Muscle of arm (tissue), 12 donors: ENCODE results near the gene GBX1. TPM values are rescaled to one million over a fixed set of nuclear protein-coding genes. Genes with fewer than 3 reads are reported as not detected.

Experiments
- DNase-seq: peaks from one replicate; pipeline ENCODE4 v3.0.0-alpha.2; 2013
- polyA plus RNA-seq, 12 donors: library from polyadenylated mRNA; unstranded; fragments of 120-200 nt; gene quantifications; one replicate each; pipeline ENCODE4 v1.2.1, GENCODE V29; 2013; ENCODE audit not compliant: insufficient read length in 12 of 12

Gene GBX1
- polyA plus RNA-seq, 12 donors = 0.30 to 4.1 (median 1.5) TPM; not detected in 2

- no peak for DNase-seq
Measured at GRCh38 chr7:151173386-151174245, 6.1 kb upstream of the GBX1 start.

DNA sequence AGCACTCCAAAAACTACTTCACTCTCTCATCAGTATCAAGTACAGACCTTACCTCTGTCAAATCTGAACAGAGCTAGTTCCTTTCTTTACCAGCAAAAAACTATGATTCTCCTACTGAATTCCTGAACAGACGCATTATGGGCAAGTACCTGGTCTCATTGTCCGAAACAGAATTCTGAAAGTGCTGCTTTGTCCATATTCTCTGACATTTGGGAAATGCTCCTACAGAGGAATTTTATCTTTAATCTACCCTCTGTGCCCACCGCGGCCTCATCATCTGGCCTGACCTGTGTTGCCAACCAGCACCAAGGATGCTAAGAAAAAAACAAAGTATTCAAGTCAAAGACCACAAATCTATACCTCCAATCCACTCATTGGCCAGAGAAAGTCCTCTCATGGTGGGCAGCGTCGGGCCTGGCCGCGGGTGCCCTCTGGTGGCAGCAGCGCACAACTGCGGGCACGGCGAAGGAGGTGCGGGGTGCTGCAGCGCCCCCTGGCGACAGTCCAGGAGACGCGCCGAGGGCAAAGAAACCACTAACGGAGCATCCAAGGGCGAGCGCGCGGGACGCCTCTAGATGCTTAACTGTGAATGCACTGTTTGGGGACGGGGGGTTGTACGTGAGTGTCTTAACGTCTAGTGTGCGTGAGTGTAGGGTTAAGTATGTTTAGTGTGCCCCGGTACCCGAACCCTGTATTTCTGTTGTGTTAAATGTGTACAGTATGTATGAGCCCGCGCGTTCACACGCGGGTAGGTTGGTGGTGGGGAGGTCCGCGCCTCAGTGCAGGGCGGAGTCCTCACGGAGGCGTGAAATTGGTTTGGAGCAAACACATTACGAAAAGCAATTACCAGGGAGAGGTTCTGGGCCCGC is 5.0 kb upstream of the GBX1 start:
- peak; percentile 74 for DNase-seq

- no peak for DNase-seq
Measured at GRCh38 chr7:151168787-151169162, 1.3 kb upstream of the GBX1 start.

DNA sequence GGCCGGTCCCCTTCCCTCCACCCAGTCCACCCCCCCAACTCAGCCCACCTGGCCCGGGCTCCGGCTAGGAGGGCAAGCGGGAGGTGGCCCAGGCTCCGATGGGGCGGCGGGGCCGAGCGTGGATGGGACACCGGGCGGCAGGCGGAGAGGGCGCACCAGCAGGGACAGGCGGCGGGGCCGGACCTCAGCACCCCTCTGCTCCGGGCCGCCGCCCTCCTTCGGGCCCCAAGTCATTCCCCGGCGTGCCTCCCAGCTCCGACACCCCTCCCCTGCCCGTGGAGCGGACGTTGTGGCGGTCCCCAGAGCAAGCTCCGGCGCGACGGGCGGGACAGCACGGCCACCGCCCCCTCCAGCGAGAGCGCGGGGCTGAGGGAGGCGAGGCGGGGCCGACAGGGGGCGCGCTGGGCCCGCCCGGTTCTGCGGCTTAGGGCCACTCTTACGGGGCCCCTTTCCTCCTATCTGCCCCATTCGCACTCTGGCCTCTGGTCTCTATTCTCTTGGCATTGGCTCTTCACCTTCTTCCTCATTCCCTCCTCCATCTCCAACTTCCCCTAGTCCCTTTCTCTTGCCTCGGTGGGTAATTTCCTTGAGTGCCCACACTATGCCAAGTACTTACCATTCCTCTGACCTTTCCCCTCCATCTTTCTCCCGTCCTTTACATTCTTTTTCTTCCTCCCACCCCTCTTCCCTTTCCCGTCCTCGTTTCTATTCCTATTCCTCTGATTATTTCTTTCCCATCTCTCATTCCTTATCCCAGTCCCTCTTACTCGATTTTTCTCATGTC is 701 bp upstream of the GBX1 start:
- DNase-seq = no peak

DNA sequence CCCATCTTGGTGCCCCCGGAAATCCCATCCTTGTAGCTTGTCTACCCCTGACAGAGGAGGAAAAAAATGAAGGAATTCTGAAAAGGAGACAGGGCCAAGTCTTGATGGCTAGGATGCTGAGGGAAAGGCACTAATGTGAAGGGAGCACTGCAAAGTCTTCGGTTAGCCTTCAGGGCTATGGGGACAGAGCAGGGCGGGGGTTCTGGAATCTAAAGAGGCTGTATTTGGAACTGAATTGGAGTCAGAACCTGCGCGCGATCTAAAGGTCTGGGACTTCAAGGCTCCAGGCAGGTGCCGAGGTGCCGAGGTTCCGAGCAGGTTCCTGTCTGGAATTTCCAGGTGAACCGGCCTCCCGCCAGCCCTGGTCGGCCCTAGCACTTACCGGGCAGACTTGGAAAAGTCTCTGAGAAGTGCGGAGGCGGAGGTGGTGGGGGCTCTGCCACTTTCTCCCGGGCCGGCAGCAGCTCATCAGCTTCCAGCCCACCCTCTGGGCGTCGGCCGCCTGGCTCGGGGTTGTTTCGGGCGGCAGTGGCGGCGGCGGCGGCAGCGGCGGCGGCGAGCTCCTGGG is 781 bp downstream of the GBX1 start:
- DNase-seq = no peak

- DNase-seq = no peak
Measured at GRCh38 chr7:151161757-151162156, 5.7 kb downstream of the GBX1 start.

DNA sequence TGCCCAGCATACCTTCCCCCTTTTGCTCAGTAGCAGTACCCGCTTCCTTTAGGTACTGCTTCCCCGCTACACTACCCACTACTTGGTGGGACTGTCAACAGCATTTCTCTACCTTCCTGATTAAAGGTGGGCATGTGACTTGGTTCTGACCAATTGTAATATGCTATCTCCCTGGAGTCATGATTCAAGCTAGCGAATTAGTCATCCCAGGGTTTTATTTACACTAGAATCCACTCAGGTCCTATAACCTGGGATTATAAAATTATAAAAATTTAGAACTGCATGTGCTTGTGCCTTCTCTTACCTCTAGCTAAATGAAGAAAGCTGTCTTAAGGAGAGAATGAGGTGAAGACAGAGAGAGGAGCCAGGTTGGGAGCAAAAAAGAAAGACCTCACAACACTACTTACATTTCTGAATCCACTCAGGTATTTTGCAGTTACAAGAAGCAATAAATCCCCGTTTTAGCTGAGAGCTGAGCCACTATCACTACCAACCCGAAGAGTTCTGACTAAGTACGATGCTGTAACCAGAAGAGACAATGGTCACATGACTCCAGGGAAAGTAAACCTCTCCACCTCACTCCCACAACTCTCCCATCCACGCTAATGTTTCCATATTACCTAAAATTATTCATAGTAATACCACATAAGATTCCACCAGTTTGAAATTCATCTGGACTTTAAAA is 9.7 kb downstream of the GBX1 start:
- no peak for DNase-seq

DNA sequence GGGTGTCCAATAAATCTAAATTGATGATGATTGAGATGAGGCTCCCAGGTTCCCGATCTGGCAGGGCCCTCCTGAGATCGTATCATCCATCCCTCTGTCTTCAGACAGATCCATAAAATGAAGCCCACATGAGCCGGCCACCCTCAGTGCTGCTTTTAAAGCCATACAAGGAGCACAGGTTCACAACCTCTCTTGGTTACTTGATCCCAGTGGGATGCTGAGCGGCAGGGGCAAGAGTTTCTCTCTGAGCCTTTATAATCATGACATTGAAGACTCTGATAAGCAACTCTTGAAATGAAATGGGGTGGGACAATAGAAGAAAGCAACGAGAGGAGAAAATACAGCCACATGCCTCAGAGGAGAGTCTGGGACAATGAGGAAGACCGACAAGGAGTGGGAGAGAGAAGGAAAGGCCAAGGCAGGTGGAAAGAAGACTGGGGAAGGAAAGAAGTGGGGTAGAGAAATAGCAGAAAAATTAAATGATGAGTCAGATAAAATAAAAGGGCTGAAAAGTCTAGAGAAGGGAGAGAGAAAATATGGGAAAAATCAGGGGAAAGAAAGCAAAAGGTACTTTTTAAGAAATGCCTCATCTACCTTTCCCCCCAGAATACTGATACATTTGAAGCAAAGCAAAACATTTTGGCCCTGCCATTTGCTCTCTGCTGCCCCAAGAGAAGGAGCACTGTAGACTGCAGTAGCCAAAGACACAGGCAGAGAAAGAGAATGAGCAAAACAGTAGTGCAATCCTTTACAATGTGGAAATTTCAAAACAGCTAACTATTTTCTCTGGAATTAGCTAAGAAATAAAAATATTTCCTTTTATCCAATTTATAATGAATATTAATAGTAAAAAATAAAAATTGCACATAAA is 14.6 kb downstream of the GBX1 start:
- no peak for DNase-seq

DNA sequence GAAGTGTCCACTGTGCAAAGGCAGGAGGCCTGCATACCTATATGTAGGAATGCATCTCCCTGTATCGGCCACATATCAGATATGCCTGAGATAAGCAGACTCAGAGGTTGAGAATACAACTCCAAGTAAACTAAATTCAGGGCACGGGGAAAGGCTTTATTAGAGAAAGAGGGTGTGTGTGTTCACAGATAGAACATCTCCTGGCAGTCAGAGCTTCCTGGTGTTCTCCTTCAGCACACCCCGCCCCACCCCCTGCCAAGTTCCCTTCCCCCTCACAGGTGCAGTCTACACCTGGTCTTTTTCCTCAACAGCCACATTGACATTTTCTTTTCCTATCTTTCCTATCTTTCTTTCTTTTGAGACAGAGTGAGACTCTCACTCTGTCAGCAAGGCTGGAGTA is 17.1 kb downstream of the GBX1 start:
- no peak for DNase-seq

DNA sequence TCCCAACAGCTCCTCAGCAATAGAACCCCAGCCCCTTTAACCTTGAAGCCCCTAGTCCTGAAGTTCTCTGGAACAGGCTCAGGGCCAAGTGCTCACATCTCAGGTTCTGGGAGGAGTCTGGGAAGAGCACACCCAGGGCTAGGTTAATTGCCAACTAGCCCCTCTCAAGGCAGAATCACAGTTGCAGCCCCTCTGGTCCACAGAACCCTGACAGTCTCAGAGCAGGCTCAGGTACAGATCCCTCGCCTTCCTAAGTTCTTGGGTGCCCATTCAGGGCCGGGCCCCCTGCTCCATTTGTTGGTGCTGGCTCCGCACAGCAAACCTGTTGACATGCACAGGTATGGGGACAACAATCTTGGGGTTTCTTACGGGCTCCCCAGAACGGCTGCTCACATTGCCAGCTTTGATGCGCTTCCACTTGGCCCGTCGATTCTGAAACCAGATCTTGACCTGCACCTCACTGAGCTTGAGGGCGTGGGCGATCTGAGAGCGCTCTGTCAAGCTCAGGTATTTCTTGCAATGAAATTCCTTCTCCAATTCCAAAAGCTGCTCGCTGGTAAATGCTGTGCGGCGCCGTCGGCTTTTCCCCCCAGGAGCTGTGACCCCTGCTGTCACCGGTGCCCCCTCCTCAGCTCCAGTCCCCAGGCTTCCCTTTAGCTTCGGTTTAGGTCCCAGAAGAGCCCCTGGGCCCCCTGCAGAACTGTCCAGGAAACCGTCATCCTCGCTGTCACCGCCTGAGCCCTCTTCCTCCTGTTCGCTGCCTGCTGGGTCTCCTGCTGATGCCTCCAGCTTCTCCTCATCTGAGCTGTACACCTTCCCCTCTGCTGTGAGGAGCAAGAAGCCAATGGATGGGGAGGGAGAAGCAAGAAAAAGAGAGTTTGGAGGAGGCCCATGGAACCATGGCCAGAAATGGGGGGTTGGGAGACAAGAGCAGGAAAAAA is 18.9 kb downstream of the GBX1 start:
- no peak for DNase-seq

- no peak for DNase-seq
Measured at GRCh38 chr7:151146761-151147160, 20.7 kb downstream of the GBX1 start.

DNA sequence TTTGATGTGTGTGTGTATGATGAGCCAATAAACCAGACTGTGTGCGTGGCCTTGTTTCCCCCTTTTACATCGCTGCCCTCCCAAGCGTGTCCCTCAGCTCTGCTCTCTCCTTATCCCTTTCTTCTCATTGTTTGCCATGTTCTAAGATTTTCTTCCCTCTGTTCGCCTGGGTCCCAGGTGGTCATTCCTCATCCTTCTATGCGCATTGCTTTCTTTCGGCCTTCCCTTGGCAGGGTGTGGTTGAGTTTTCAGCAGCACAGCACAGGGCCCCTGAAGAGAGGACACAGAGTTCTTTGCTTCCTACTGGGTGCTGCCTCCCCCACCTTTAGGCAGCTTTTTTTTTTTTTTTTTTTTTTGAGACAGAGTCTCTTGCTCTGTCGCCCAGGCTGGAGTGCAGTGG is 23.1 kb downstream of the GBX1 start:
- DNase-seq = no peak

DNA sequence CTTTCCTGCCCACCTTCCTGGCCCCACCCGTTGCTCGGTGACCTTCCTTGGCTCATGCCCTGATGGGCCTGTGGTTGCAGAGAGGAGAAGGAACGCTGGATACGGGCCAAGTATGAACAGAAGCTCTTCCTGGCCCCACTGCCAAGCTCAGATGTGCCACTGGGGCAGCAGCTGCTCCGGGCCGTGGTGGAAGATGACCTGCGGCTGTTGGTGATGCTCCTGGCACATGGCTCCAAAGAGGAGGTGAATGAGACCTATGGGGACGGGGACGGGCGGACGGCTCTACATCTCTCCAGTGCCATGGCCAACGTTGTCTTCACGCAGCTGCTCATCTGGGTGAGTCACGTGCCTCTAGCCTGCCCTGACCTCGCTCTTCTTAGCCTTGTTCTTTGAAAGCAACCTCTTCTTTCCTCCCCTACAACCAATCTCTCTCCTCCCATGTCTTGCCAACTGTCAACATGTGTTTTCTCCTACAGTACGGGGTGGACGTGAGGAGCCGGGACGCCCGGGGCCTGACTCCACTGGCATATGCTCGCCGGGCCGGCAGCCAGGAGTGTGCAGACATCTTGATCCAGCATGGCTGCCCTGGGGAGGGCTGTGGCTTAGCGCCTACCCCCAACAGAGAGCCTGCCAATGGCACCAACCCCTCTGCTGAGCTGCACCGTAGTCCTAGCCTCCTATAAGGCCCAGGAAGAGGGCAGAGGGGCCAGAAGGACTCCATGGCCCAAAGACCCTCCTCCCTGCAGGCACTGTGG is 24.1 kb downstream of the GBX1 start:
- DNase-seq = peak; percentile 36

- no peak for DNase-seq
Measured at GRCh38 chr7:151142686-151143040, 24.8 kb downstream of the GBX1 start.

DNA sequence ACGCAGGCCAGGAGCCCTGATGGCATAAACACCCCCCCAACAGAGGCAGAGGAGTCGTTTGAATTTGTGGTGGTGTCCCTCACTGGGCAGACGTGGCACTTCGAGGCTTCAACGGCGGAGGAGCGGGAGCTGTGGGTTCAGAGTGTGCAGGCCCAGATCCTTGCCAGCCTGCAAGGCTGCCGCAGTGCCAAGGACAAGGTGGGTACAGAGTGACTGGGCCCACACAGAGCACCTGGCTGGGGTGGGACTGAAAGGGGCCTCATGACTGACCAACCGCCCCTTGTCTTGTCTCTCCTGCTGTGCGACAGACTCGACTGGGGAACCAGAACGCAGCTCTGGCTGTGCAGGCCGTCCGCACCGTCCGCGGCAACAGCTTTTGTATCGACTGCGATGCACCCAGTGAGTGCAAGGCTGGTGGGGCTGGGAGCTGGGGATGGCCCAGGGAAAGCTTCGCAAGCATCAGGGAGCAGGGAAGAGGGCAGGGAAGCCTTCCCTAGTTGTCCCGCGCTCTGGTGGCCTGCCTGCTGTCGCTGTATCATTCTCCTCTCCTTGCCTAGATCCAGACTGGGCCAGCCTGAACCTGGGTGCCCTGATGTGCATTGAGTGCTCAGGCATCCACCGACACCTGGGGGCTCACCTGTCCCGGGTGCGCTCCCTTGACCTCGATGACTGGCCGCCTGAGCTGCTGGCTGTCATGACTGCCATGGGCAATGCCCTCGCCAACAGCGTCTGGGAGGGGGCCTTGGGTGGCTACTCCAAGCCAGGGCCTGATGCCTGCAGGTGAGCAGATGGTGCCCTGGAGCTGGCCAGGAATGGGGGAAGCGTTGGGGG is 25.4 kb downstream of the GBX1 start:
- DNase-seq = no peak

DNA sequence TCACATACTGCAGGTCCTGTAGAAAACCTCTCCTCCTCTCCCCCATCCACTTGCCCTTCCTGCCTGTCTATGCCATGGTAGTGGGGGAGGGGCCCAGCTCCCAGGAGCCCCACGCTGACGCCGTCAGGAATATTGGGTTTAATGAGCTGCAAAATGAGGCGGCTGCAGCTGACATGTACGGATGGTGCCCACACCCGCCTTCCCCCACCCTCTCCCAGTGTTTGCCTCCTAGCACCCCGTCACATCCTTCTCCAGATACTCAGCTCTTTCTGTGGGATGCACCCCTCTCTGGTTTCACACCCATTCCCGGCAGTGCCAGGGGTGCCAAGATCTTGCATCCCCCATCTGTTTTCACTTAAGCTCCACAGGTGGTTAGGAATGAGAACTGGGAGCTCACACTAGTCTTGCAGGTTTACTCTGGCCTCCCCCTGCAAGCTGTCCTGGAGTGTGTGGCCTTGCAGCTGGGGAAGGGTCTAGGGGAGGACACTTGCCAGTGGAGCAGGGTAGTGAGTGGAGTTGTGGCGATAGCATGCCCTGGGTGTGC is 26.1 kb downstream of the GBX1 start:
- DNase-seq = no peak

DNA sequence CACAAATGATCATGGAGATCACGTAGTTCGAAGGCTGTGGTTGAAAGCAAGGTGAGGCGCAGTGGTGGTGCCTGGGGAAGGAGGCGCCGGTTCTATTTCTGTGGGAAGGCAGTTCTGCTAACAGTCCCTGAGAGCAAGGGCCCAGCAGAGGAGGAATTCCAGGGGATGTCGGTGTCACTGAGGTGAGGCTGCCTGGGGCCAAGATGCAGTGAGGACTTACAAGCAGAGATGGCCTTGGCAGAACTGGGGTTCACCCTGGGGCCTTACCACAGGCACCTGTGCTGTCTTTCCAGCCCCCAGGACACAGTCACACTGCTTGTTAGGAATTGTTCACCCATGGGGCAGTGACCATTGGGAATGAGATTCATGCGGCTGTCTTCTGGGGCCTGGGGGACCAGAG is 26.7 kb downstream of the GBX1 start:
- DNase-seq = no peak
